ENCODE measurements around the gene FAM200B.

Gene FAM200B

DNA sequence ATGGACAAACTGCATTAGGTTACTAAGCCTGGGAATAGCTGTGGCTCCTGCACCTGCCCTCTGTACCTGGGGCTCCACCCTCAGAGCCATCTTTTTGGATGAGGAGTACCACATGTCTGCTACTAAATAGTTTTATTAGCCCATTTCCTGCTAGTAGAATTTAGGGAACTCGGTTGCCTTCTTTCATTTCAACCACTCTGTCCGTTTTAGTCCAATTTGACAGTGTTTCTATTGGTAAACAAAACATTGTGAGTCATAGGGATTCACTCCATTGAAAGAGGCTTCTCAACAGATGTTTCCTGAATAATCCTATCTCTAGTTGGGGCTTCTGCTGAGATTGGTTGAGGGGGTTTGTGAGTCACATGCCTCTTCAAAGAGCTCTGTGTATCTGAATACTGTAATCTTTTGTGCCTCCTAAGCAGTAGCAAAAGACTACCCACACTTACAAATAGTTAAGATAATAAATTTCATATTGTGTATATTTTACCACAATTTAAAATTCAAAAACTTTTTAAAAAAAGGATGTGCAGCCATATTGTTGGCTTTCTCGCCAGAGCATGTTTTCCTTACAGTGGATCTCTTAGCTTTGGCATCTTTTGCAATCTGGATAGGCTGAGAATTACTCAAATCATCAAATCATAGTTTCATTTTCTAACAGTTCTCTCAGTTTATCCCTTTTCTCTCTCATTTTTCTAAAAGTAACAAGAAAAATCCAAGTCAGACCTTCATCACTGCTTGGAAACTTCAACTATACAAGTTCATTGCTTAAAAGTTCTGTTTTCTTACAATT lies 9.9 kb downstream of the FAM200B start:
- in situ Hi-C loops (cut with MboI; ENCODE audit: low sequenced_read_pairs), result no loop called here

DNA sequence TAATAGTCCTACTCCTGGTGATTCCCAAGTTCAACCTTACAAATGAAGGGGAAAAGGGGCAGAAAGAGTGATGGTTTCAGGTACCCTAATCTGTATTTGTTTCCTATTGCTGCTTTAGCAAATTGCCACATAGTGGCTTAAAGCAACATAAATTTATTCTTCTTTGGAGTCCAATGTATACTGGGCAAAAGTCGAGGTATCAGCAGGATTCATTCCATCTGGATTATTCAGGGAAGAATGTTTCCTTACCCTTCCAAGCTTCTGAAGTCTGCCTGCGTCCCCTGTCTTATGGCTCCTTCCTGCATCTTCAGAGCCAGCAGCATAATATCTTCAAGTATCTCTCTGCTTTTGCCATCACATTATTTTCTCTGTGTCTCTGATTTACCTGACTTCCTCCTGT lies 11.0 kb downstream of the FAM200B start:
- in situ Hi-C loops (cut with MboI; ENCODE audit: low sequenced_read_pairs), result no loop called here

DNA sequence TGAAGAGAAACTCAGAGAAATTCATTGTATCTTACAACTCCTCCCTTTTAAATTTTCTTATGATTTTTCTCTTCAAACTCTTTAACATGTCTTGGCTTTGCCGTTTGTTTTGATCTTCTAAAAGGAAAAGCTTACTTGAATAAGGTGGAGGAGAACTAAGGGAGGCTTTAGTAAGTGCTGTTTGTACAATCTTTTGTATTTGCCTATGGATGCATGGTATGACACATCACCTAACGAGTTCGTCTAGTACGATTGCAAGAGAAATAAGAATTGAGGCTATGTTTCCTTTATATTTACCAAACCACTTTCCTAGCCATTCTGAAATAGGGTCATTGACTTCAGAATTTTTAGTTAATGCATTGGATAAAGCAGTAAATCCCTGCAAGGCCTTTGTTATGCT lies 12.8 kb downstream of the FAM200B start:
- in situ Hi-C loops (cut with MboI; ENCODE audit: low sequenced_read_pairs), result no loop called here

DNA sequence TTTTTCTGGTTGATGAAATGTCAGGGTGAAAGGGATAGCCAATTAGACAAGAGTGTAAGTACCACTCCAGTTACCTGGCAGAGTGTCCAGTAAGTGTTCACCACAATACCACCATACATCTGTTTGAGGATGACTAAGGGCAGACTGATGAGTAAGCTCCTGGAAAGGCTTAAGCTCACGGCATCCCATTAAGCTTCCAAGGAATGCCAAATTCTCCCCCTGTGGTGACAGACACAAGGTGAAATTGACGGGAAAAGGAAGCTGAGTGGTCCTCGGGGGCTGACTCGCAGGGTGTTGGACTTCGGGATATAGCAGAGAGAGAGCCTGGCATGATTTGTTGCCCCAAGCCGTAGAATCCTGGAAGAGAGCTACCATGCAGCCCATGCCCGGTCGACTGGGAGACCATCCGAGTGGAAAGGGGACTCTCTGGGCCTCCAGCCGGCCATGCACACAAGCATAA lies 13.6 kb downstream of the FAM200B start:
- in situ Hi-C loops (cut with MboI; ENCODE audit: low sequenced_read_pairs), result no loop called here

DNA sequence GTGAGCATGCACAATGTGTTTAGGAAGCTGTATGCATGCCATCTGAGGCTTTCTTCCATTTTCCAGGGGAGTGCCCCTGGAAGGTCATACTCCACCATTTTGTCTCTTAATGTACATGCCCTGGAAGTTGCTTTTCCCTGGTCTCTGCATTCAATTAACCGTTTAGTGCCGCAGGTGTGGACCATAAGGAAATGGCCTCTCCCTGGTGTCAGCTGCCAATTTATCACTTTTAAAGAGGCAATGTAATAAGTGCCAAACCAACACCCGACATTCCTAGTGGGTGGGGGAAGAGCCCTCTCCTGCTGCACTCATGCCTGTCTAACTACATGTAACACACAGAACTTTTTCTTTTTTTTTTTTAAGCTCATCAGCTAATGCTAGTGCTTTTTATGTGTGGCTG lies 14.1 kb downstream of the FAM200B start:
- in situ Hi-C loops (cut with MboI; ENCODE audit: low sequenced_read_pairs), result no loop called here

DNA sequence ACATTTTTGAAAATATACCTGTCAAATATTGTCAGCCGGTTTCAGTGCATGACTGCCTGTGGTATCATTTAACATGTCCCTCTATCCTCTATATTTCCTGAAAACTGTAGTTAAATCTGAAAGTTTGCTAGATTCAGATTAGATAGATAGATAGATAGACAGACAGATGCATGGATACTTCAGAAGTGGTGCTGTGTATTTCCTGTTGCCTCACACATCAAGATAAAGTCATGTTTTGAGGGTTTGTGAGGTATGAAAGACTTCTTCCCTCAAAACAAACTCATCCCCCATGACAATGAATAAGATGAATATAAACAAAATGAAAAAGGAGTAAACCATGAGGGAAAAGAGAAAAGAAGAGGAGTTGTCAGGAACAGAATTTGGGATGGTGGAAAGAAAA lies 15.2 kb downstream of the FAM200B start:
- in situ Hi-C loops (cut with MboI; ENCODE audit: low sequenced_read_pairs), result no loop called here

DNA sequence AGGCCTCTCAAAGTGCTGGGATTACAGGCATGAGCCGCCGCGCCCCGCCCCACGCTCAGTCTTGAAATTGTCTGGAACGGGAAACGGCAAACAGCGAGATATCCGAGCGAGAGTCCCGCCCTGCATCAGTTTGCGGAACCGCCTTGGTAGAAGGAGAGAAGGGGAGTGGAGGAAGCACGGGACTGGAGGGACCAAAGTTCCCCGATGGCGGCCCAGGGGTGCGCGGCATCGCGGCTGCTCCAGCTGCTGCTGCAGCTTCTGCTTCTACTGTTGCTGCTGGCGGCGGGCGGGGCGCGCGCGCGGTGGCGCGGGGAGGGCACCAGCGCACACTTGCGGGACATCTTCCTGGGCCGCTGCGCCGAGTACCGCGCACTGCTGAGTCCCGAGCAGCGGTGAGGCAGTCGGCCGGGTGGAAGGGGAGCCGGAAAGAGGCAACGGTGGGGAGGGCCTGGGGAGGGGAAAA lies 21.3 kb downstream of the FAM200B start, which contains the start of gene BST1:
Gene BST1 (plus strand): TSS at position 125 of the 463 bp plus-strand sequence. CDS start 80 bp downstream, at position 205.
- in situ Hi-C loops (cut with MboI; ENCODE audit: low sequenced_read_pairs), result no loop called here

DNA sequence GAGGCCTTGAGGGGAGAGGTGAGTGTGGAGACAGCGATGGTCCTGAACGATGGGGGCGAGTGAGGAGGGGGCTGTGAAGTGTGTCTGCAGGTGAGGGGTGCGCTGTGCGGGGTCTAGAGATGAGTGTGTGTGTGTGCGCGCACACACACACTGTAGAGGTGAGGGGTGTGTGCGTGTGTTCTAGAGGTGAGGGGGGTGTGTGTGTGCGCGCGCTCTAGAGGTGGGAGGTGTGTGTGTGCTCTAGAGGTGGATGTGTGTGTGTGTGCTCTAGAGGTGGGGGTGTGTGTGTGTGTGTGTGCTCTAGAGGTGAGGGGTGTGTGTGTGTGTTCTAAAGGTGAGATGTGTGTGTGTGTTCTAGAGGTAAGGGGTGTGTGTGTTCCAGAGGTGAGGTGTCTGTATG lies 21.8 kb downstream of the FAM200B start:
- in situ Hi-C loops (cut with MboI; ENCODE audit: low sequenced_read_pairs), result no loop called here

GRCh38 chr4:15704129-15704528 lies 22.5 kb downstream of the FAM200B start:
- in situ Hi-C loops (cut with MboI; ENCODE audit: low sequenced_read_pairs), result no loop called here

DNA sequence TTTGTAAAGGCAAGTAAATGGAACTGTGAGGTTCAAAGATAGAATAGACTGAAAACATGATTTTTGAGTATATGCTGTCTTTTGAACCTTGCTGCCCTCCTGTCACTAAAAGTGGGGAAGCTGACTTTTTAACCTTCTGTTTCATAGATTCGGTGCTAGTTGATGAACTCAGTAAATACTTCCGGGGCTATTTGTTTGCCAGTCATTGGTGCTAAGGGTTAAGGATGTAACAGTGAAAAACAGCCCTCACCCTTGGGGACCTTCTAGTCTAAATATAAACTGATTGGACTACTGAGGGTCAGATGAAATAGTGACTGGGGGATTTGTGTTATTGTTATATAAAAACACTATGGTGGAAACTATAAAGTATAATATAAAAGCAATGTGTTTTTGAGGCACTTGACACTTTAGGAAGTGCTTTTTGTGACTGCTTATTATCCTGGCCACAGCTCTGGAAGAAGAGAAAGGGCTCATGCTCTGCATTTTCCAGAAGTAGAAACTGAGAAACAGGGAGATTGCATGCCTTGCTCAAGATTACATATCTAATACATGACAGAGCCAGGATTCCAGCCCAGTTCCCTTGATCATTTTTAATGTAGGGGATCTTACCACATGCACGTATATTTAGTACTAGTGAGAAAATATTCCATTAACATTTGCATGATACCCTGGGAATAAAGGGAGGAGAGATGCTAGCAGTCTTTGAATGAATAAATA lies 25.2 kb downstream of the FAM200B start:
- in situ Hi-C loops (cut with MboI; ENCODE audit: low sequenced_read_pairs), result no loop called here

DNA sequence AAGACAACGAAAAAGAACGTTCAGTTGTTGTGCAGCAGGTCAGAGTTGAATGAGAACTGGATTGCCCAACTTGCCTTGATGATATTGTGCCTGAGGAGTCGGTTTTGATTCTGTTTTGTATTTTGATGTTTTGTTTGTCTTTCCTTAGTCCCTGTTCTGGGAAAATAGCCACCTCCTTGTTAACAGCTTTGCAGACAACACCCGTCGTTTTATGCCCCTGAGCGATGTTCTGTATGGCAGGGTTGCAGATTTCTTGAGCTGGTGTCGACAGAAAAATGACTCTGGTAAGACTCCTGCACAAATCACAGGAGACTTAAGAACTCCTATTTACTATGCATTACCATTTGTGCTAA lies 25.7 kb downstream of the FAM200B start:
- in situ Hi-C loops (cut with MboI; ENCODE audit: low sequenced_read_pairs), result no loop called here

DNA sequence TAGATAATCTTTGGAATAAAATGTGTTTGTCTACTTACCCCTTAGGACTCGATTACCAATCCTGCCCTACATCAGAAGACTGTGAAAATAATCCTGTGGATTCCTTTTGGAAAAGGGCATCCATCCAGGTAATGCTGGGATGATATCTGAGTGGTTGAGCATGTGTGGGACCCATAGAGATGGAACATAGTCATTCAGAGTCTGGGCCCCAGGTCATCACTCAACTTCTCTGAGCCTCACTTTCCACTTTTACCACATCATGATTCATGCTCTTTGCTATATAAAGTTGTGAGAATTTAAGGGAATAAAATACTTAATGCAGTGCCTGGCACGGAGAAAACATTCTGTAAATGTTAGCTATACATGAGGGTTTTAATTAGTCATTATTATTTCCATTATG lies 30.1 kb downstream of the FAM200B start:
- in situ Hi-C loops (cut with MboI; ENCODE audit: low sequenced_read_pairs), result no loop called here

DNA sequence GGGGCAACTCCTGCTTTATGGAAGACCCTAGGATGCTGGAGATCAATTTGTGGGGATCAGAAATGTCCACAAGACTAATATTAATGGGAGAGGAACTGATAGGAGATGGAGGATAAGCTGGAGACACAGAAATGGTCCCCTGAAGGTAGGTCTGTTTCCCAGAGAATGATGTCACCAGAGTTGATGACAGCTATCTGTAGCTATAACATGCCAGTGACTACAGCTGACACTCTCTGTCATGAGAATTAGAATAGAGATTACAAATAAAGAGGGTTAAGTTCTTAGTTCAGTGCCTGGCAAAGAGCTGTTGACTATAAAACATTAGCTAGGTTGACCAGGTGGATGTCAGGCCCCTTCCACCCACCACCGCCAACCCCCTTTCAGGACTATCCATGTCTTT lies 30.6 kb downstream of the FAM200B start:
- in situ Hi-C loops (cut with MboI; ENCODE audit: low sequenced_read_pairs), result no loop called here

DNA sequence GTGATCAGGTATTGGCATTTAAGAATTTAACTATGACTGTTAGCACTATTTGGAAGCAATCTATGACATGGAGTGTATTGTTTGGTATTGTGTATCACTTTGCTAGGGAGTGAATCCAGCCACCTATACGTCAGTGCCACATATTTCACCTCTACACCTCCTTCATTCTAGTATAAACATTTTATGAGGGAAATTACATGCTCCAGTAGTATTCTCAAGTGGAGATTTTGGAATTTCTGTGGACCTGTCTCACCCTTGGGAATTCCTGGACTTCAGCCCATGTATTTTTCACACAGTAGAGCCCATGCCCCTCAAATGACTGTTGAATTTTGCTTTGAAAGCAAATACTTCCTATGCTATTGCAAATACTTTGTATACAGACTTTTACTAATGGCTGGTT lies 32.5 kb downstream of the FAM200B start:
- in situ Hi-C loops (cut with MboI; ENCODE audit: low sequenced_read_pairs), result no loop called here

DNA sequence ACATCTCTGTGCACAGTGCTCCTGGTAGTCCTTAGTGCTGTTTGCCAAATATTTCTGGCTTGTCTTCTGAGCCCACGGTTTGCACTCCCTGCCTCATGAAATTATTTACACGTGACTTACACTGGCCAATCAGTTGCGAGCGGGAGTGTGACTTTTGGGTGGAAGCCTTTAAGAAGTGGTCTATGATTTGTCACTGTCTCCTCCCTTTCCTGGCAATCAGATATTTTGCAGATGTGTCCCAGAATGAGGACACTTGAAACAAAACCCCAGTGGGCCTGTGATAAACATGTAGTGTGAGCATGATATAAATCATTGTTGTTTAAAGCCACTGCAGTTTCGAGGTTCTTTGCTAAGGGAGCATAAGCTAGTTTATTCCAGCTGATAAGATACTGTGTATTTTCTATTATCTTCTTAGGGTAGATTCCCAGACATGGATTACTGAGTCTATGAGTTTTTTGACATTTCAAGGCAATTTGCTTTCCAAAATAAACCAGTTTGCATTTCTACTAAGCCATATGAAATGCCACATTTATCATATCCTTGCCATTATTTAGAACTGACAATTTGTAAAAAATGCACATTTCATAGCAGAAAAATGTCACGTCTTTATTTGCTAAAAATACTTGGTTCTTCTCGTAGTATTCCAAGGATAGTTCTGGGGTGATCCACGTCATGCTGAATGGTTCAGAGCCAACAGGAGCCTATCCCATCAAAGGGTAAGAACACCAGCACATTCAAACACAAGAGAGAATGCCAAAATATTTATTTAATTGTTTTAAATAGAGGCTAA lies 33.2 kb downstream of the FAM200B start:
- in situ Hi-C loops (cut with MboI; ENCODE audit: low sequenced_read_pairs), result no loop called here

DNA sequence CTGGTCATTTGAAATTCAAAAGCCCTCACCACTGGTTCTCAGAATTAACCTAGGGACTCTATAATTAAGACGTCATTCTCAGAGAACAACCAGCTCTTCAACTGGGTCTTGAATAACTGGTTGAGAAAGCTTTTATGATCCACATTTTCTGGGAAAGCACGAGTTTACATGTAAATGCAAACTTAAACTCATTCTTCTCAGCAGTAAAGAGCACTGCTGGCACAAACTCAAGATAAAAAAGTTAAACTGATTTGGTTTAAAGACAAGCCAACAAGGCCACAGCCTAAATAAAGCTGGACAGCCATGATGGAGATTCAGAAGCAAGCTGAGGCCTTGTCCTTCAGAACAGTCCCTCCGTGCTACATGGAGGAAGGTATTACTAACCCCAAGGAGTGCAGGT lies 34.5 kb downstream of the FAM200B start:
- in situ Hi-C loops (cut with MboI; ENCODE audit: low sequenced_read_pairs), result no loop called here

DNA sequence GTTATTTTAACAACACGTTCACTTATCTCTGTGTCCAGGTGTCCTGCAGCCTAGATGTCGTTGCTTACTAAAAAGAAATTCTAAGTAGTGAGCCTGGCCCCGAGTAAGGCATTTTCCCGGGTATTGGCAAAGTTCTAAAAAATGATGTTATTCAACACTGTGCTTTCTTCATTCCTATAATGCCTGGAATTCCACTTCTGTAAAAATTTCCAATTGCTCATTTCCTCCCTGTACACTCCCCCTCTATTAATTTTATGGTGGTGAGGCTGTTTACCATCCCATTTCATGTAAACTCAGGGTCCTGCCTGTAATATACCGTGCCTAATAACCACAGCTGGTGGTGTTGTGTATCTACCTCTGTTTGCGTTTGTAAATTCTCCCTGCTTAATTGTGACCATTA lies 35.5 kb downstream of the FAM200B start:
- in situ Hi-C loops (cut with MboI; ENCODE audit: low sequenced_read_pairs), result no loop called here

DNA sequence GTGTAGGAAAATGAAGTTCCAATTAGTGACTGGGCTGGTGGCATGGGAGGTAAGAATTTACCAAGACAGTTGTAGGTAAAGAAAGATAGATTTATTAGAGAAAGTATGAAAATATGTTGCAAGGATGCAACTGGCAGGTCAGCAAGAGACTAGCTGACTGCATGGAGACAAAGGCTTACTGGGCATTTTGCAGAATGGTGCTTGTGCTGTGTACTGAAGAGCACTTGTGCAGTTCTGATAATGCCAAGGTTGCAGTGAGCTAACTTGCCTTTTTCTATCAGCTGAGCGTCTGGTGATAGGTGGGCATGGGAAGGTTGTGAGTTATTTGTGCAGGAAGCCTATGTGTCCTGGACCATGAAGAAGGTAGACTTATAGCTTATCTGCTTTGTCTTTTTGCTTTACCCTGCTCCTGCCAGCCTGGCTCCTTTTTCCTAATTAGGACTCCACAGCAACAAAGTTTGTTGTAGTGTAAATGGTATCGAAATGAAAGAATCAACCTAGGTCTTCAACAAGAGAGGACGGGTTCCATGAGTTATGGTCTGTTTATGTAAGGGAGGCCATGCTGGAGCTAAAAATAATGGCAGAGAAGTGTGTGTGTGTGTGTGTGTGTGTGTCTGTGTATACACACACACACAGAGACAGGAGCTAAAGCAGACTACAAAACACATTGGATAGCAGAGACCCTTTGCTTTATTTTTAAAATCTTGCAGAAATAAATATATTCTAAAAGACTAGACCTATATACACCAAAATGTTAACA lies 36.2 kb downstream of the FAM200B start:
- in situ Hi-C loops (cut with MboI; ENCODE audit: low sequenced_read_pairs), result no loop called here

DNA sequence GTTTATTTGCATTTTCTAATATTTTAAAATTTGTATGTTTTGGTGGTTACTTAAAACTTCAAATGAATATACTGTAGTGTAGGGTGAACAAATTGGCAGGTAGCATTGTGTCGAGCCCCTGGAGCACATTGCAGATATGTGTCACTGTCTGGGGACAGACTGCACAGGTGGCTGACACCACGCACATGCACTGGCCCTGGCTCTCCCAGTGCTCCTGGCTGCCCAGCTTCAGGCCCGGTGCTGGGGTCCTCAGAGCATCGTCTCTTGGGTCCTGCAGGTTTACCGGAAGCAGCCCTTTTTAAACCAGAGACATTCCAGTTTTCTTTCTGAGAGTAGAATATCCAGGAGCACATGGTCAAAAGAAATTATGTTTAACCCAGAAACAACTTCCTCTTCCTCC lies 36.8 kb downstream of the FAM200B start:
- in situ Hi-C loops (cut with MboI; ENCODE audit: low sequenced_read_pairs), result no loop called here

DNA sequence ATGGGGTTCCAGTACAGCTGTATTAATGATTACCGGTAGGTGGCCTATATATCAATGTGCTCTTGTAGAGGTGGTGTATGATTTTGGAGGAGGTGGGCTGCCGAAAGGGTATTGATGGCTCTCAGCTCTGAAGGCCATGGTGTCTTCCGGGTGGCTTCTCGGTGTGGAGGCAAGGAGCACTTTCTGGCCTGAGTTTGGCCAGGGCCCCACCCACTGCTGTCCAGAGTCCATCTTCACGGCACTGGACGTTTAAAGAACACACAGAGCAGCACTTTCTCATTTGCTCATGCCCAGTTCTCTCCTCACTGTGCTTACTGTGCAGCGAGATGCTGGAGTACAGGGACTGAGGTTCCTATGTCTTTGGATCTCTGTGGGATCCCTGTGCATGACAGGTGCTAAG lies 37.3 kb downstream of the FAM200B start:
- in situ Hi-C loops (cut with MboI; ENCODE audit: low sequenced_read_pairs), result no loop called here

GRCh38 chr4:15719506-15719905 lies 37.9 kb downstream of the FAM200B start:
- in situ Hi-C loops (cut with MboI; ENCODE audit: low sequenced_read_pairs), result no loop called here
